ENCODE results near the gene PLAA.
A peak's percentile ranks its signal among the peaks of the same experiment; 100 is the strongest.

Gene PLAA

DNA sequence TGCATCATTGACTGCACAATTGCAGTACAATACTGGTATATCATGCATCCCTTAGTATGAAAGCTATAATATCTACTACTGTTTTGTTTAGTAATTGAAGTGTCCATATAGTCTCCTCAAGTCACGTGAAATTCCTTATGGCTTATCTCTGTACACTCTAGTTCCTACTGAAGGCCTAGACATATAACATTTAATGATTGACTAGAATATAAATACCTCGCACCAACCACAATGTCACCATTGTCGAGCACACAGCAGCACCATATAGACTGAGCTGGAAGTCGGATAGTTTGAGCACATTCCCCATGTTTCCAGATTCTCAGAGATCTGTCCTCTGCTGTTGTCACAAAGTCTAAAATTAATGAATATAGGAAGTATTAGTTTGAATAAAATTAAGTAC, 21.4 kb downstream of the PLAA start:
- H3K4me3 ChIP-seq (ENCODE audit: low read length): no peak overlapping the region
- H3K4me1 ChIP-seq (ENCODE audit: insufficient read depth, low read length): no peaks in the 10 kb centered on the region
- H3K36me3 ChIP-seq (ENCODE audit: insufficient read depth, low read depth, low read length): peaks cover 86% of the 10 kb centered on the region
- H3K27me3 ChIP-seq (ENCODE audit: insufficient read depth, low read length): no peaks in the 10 kb centered on the region
- H3K9me3 ChIP-seq (ENCODE audit: insufficient read depth, low read depth, low read length): no peaks in the 10 kb centered on the region
- H3K27ac ChIP-seq (ENCODE audit: low read length): no peak overlapping the region
- H3K9ac ChIP-seq (ENCODE audit: low read depth, low read length): no peak overlapping the region

- H3K27me3 ChIP-seq (ENCODE audit: insufficient read depth, low read length): no peaks in the 10 kb centered on the region
- H3K4me3 ChIP-seq (ENCODE audit: low read length): no peak overlapping the region
- no peak overlapping the region for H3K9ac ChIP-seq (ENCODE audit: low read depth, low read length)
- H3K27ac ChIP-seq (ENCODE audit: low read length): no peak overlapping the region
- H3K36me3 ChIP-seq (ENCODE audit: insufficient read depth, low read depth, low read length): peaks cover 94% of the 10 kb centered on the region
- no peaks in the 10 kb centered on the region for H3K4me1 ChIP-seq (ENCODE audit: insufficient read depth, low read length)
- H3K9me3 ChIP-seq (ENCODE audit: insufficient read depth, low read depth, low read length): no peaks in the 10 kb centered on the region
Measured at GRCh38 chr9:26919698-26920097, 27.3 kb downstream of the PLAA start.

- H3K4me3 ChIP-seq (ENCODE audit: low read length): no peak overlapping the region
- no peak overlapping the region for H3K27ac ChIP-seq (ENCODE audit: low read length)
- no peak overlapping the region for H3K9ac ChIP-seq (ENCODE audit: low read depth, low read length)
- no peaks in the 10 kb centered on the region for H3K27me3 ChIP-seq (ENCODE audit: insufficient read depth, low read length)
- H3K4me1 ChIP-seq (ENCODE audit: insufficient read depth, low read length): no peaks in the 10 kb centered on the region
- H3K9me3 ChIP-seq (ENCODE audit: insufficient read depth, low read depth, low read length): no peaks in the 10 kb centered on the region
- peaks cover 68% of the 10 kb centered on the region for H3K36me3 ChIP-seq (ENCODE audit: insufficient read depth, low read depth, low read length)
Measured at GRCh38 chr9:26913138-26913668, 33.8 kb downstream of the PLAA start.

GRCh38 chr9:26904671-26905070, 42.4 kb downstream of the PLAA start:
- Histone ChIP-seq H3K36me3 (ENCODE audit: insufficient read depth, low read depth, low read length) (peaks cover 56% of the 10 kb centered on the region), H3K4me1 (ENCODE audit: insufficient read depth, low read length) (no peaks in the 10 kb centered on the region), H3K9me3 (ENCODE audit: insufficient read depth, low read depth, low read length) (no peaks in the 10 kb centered on the region), H3K4me3 (ENCODE audit: low read length) (no peak overlapping the region), H3K27me3 (ENCODE audit: insufficient read depth, low read length) (no peaks in the 10 kb centered on the region), H3K9ac (ENCODE audit: low read depth, low read length) (no peak overlapping the region), H3K27ac (ENCODE audit: low read length) (no peak overlapping the region)

DNA sequence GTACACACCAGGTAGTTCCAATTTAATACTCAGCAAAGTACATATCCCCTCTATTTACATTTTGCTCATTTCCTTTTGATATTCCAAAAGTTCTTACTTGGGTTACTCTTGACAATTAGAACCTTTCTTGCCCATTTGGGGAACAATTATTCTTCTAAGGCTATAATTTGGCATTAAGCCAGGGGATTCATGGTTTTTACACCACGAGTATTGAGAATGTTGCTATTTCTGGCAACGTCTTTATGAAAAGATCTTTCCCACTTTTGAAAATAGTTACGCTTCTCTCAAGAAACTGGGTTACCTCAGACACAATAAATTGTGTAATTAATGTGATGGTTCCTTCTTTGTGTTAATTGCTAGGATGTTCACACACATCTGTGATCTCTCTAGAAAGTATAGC, 43.0 kb downstream of the PLAA start:
- H3K36me3 ChIP-seq (ENCODE audit: insufficient read depth, low read depth, low read length): peaks cover 51% of the 10 kb centered on the region
- no peak overlapping the region for H3K4me3 ChIP-seq (ENCODE audit: low read length)
- H3K27ac ChIP-seq (ENCODE audit: low read length): no peak overlapping the region

GRCh38 chr9:26893030-26893676, 53.9 kb downstream of the PLAA start:
- H3K4me3 ChIP-seq (ENCODE audit: low read length): peak overlapping the region; percentile 93
- no peaks in the 10 kb centered on the region for H3K36me3 ChIP-seq (ENCODE audit: insufficient read depth, low read depth, low read length)
- H3K27ac ChIP-seq (ENCODE audit: low read length): peak overlapping the region; percentile 98
- peak overlapping the region; percentile 98 for H3K9ac ChIP-seq (ENCODE audit: low read depth, low read length)
- H3K27me3 ChIP-seq (ENCODE audit: insufficient read depth, low read length): no peaks in the 10 kb centered on the region
- H3K4me1 ChIP-seq (ENCODE audit: insufficient read depth, low read length): peaks cover 9% of the 10 kb centered on the region; the same call in 1 of the 2 replicates
- no peaks in the 10 kb centered on the region for H3K9me3 ChIP-seq (ENCODE audit: insufficient read depth, low read depth, low read length)

More for the DNA sequence above, 43.0 kb downstream of the PLAA start:
- Histone ChIP-seq H3K9me3 (ENCODE audit: insufficient read depth, low read depth, low read length) (no peaks in the 10 kb centered on the region), H3K9ac (ENCODE audit: low read depth, low read length) (no peak overlapping the region), H3K4me1 (ENCODE audit: insufficient read depth, low read length) (no peaks in the 10 kb centered on the region), H3K27me3 (ENCODE audit: insufficient read depth, low read length) (no peaks in the 10 kb centered on the region)

- Histone ChIP-seq H3K27ac (ENCODE audit: low read length) (peak within 1 kb of the TSS; percentile 98), H3K4me3 (ENCODE audit: low read length) (peak within 1 kb of the TSS; percentile 93), H3K9me3 (ENCODE audit: insufficient read depth, low read depth, low read length) (no peaks in the 10 kb centered on the region)
Measured at GRCh38 chr9:26892251-26893029, 54.6 kb downstream of the PLAA start, which contains the start of gene CAAP1. TSS of gene CAAP1 (minus strand) at chr9:26892802. CDS start at chr9:26892715, 87 bp downstream.

DNA sequence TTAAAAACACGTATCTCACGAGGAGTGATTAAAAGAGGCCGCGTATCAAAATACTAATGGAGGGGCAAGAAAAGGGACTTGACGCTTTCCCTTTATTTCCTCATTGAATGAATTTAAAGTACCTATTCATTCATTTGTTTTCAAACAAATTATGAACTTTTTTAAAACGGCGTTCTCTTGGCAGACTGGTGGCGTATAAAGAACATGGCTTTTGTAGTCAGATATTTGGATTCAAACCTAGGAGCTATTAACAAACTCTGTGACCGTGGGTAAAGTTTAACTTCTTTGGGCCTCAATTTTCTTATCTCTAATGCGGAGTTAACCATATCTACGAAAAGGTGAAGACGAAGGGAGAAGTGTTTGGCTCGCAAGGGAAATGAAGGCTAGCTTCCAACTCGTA, 55.3 kb downstream of the PLAA start:
- peaks cover 9% of the 10 kb centered on the region; the same call in 1 of the 2 replicates for H3K4me1 ChIP-seq (ENCODE audit: insufficient read depth, low read length)
- H3K27ac ChIP-seq (ENCODE audit: low read length): no peak overlapping the region
- H3K9ac ChIP-seq (ENCODE audit: low read depth, low read length): peak overlapping the region; percentile 98
- H3K36me3 ChIP-seq (ENCODE audit: insufficient read depth, low read depth, low read length): peaks cover 6% of the 10 kb centered on the region
- peak overlapping the region; percentile 93 for H3K4me3 ChIP-seq (ENCODE audit: low read length)
- H3K9me3 ChIP-seq (ENCODE audit: insufficient read depth, low read depth, low read length): no peaks in the 10 kb centered on the region
- H3K27me3 ChIP-seq (ENCODE audit: insufficient read depth, low read length): no peaks in the 10 kb centered on the region

More at GRCh38 chr9:26892251-26893029, 54.6 kb downstream of the PLAA start, which contains the start of gene CAAP1:
- H3K36me3 ChIP-seq (ENCODE audit: insufficient read depth, low read depth, low read length): no peaks in the 10 kb centered on the region
- peak within 1 kb of the TSS; percentile 98 for H3K9ac ChIP-seq (ENCODE audit: low read depth, low read length)
- H3K4me1 ChIP-seq (ENCODE audit: insufficient read depth, low read length): peaks cover 9% of the 10 kb centered on the region; the same call in 1 of the 2 replicates
- no peaks in the 10 kb centered on the region for H3K27me3 ChIP-seq (ENCODE audit: insufficient read depth, low read length)

- no peak overlapping the region for H3K4me3 ChIP-seq (ENCODE audit: low read length)
- H3K36me3 ChIP-seq (ENCODE audit: insufficient read depth, low read depth, low read length): peaks cover 38% of the 10 kb centered on the region
- peaks cover 3% of the 10 kb centered on the region; the same call in 1 of the 2 replicates for H3K9me3 ChIP-seq (ENCODE audit: insufficient read depth, low read depth, low read length)
- peaks cover 7% of the 10 kb centered on the region; the same call in 1 of the 2 replicates for H3K4me1 ChIP-seq (ENCODE audit: insufficient read depth, low read length)
- no peak overlapping the region for H3K27ac ChIP-seq (ENCODE audit: low read length)
- no peak overlapping the region for H3K9ac ChIP-seq (ENCODE audit: low read depth, low read length)
- no peaks in the 10 kb centered on the region for H3K27me3 ChIP-seq (ENCODE audit: insufficient read depth, low read length)
Measured at GRCh38 chr9:26888271-26888670, 58.8 kb downstream of the PLAA start.

GRCh38 chr9:26882154-26882553, 64.9 kb downstream of the PLAA start:
- Histone ChIP-seq H3K36me3 (ENCODE audit: insufficient read depth, low read depth, low read length) (peaks cover 94% of the 10 kb centered on the region), H3K9me3 (ENCODE audit: insufficient read depth, low read depth, low read length) (peaks cover 20% of the 10 kb centered on the region), H3K9ac (ENCODE audit: low read depth, low read length) (no peak overlapping the region), H3K27me3 (ENCODE audit: insufficient read depth, low read length) (no peaks in the 10 kb centered on the region), H3K4me1 (ENCODE audit: insufficient read depth, low read length) (no peaks in the 10 kb centered on the region), H3K27ac (ENCODE audit: low read length) (no peak overlapping the region), H3K4me3 (ENCODE audit: low read length) (no peak overlapping the region)

- Histone ChIP-seq H3K27ac (ENCODE audit: low read length) (no peak overlapping the region), H3K9ac (ENCODE audit: low read depth, low read length) (no peak overlapping the region), H3K4me3 (ENCODE audit: low read length) (no peak overlapping the region), H3K27me3 (ENCODE audit: insufficient read depth, low read length) (no peaks in the 10 kb centered on the region), H3K9me3 (ENCODE audit: insufficient read depth, low read depth, low read length) (peaks cover 20% of the 10 kb centered on the region), H3K4me1 (ENCODE audit: insufficient read depth, low read length) (no peaks in the 10 kb centered on the region), H3K36me3 (ENCODE audit: insufficient read depth, low read depth, low read length) (peaks cover 88% of the 10 kb centered on the region)
Measured at GRCh38 chr9:26880262-26880661, 66.8 kb downstream of the PLAA start.
